HepG2 (cell line): Measurements from ENCODE around the gene SNCA. TPM values are rescaled to one million over a fixed set of nuclear protein-coding genes. Genes with fewer than 3 reads are reported as not detected.
A peak's percentile ranks its signal among the peaks of the same experiment; 100 is the strongest.

Experiments
- ATAC-seq: fragments of 200-7000 bp; cut with Tn5 transposase; 3 replicates; pipeline ENCODE4 v1.9.1; 2020; ENCODE audit warnings: mild to moderate bottlenecking, moderate library complexity
- BruUV-seq: library from RNA; stranded (reverse); fragments of 400-500 nt; replicated peaks from 2 replicates; lab custom pipeline; 2021; lab: Mats Ljungman, UMichigan
- CTCF ChIA-PET: fragments of 300-600 bp; formaldehyde crosslinking; extraction: SDS; loops from one replicate; lab custom pipeline; 2021; ENCODE audit warnings: low total read pairs, inconsistent platforms, low intra/inter-chr PET ratio; lab: Yijun Ruan, JAX
- POLR2A ChIA-PET: fragments of 350-600 bp; sonication (Branson Sonifier 250); formaldehyde crosslinking; loops from one replicate; lab custom pipeline; 2020; ENCODE audit warnings: antibody characterized with exemption, inconsistent platforms; lab: Yijun Ruan, JAX
- DNase-seq: peaks from one replicate; pipeline ENCODE4 v3.0.0-alpha.2; 2015; ENCODE audit warnings: low spot score
- FAIRE-seq: peaks from 3 replicates; lab custom pipeline; 2011; peaks lifted over from hg19 to GRCh38; lab: Jason Lieb, UNC
- H2AFZ ChIP-seq: one replicate; pipeline ENCODE4 v1.6.1; 2011; ENCODE audit warnings: low read length, inconsistent platforms
- H3K27ac ChIP-seq: fragments of 300-600 bp; 3 replicates; pipeline ENCODE4 v1.8.0; 2011; ENCODE audit warnings: mixed run types, mild to moderate bottlenecking, mixed read lengths, low read length, inconsistent platforms; ENCODE audit not compliant: insufficient read depth; ENCODE audit errors: extremely low read length
- H3K27me3 ChIP-seq, 2 experiments: fragments of 200-600 bp in 1 of 2; 2 replicates in 1 of 2; 3 replicates in 1 of 2; pipeline versions ENCODE4 v1.6.0 to v1.8.0; 2011; ENCODE audit warnings: low read length in 2 of 2, mild to moderate bottlenecking in 2 of 2, moderate library complexity in 2 of 2, inconsistent platforms in 1 of 2; ENCODE audit not compliant: insufficient read depth in 2 of 2, control insufficient read depth in 1 of 2
- H3K36me3 ChIP-seq, 2 experiments: fragments of 200-600 bp in 1 of 2; replicated peaks in 1 of 2; 2 replicates in 1 of 2; 3 replicates in 1 of 2; pipeline versions ENCODE4 v1.5.1 to v1.8.0; 2011; ENCODE audit warnings: low read length in 2 of 2, inconsistent platforms in 1 of 2; ENCODE audit not compliant: insufficient read depth in 2 of 2, control insufficient read depth in 1 of 2
- H3K4me1 ChIP-seq: 2 replicates; pipeline ENCODE4 v1.5.1; 2012; ENCODE audit warnings: low read length, inconsistent platforms; ENCODE audit not compliant: insufficient read depth
- H3K4me2 ChIP-seq: 2 replicates; pipeline ENCODE4 v1.6.0; 2011; ENCODE audit warnings: low read depth, low read length, inconsistent platforms
- H3K4me3 ChIP-seq, 3 experiments: fragments of 200-600 bp in 1 of 3; sonication (generic), shearing (Covaris generic) in 1 of 3; replicated peaks in 1 of 3; 2 replicates each; pipeline ENCODE4 v1.5.1; 2011 to 2016; ENCODE audit warnings: low read length in 3 of 3, inconsistent platforms in 2 of 3, low read depth in 2 of 3, mild to moderate bottlenecking in 2 of 3, control low read depth in 1 of 3, mixed read lengths in 1 of 3; ENCODE audit not compliant: insufficient read depth in 1 of 3
- H3K79me2 ChIP-seq: one replicate; pipeline ENCODE4 v1.6.1; 2011; ENCODE audit warnings: low read length, inconsistent platforms; ENCODE audit not compliant: insufficient read depth
- H3K9ac ChIP-seq: 2 replicates; pipeline ENCODE4 v1.6.0; 2011; ENCODE audit warnings: mild to moderate bottlenecking, low read depth, low read length, inconsistent platforms; ENCODE audit not compliant: insufficient read depth
- H3K9me3 ChIP-seq: 2 replicates; pipeline ENCODE4 v1.5.1; 2012; ENCODE audit warnings: mild to moderate bottlenecking, low read length
- H4K20me1 ChIP-seq: 2 replicates; pipeline ENCODE4 v1.6.0; 2011; ENCODE audit warnings: inconsistent platforms, mild to moderate bottlenecking, low read length, moderate library complexity; ENCODE audit not compliant: insufficient read depth
- CEBPB ChIP-seq: IDR thresholded peaks from 2 replicates; pipeline ENCODE4 v1.6.1; 2011; ENCODE audit warnings: low read depth, low read length, improper control_type of control experiment, borderline replicate concordance
- MAFK ChIP-seq, 2 experiments: IDR thresholded peaks in 1 of 2; conservative IDR thresholded peaks in 1 of 2; 2 replicates each; pipeline ENCODE4 v1.6.1; 2011; ENCODE audit warnings: improper control_type of control experiment in 2 of 2, low read length in 2 of 2
- MXD4 ChIP-seq: IDR thresholded peaks from 2 replicates; pipeline ENCODE4 v1.6.1; 2016; ENCODE audit warnings: mild to moderate bottlenecking, missing biosample characterization, missing genetic modification reagents
- ZMAT3 ChIP-seq: sonication (generic); formaldehyde crosslinking; conservative IDR thresholded peaks from 2 replicates; pipeline ENCODE4 v1.7.0; 2021; ENCODE audit warnings: missing genetic modification reagents
- ZNF136 ChIP-seq: sonication (generic); formaldehyde crosslinking; IDR thresholded peaks from 2 replicates; pipeline ENCODE4 v1.8.1; 2022; ENCODE audit warnings: low read depth, mild to moderate bottlenecking, moderate library complexity, missing genetic modification reagents
- ZNF703 ChIP-seq: sonication (generic); formaldehyde crosslinking; IDR thresholded peaks from 2 replicates; pipeline ENCODE4 v1.5.1; 2020; ENCODE audit warnings: missing genetic modification reagents, mild to moderate bottlenecking, moderate library complexity, borderline replicate concordance
- WGBS: methylation state at CpG from one replicate; pipeline ENCODE4 v1.1.6; 2017; ENCODE audit warnings: low lambda C conversion rate; 5-methylcytosine and 5-hydroxymethylcytosine counted together
- in situ Hi-C: cut with HindIII; loops from 2 replicates; pipeline ENCODE4 v1.10.0; 2017; ENCODE audit warnings: low pct_unique_long_range_greater_than_20kb; ENCODE audit not compliant: extremely low pct_ligation_motif_present
- intact Hi-C: fragments of 100-400 bp; cut with micrococcal nuclease; formaldehyde crosslinking; loops from one replicate; pipeline ENCODE4 v1.10.0; 2022; ENCODE audit not compliant: unreplicated experiment
- polyA plus RNA-seq, 8 experiments: library from polyadenylated mRNA; depleted of rRNA in 3 of 8; stranded (reverse) in 7 of 8; unstranded in 1 of 8; fragments of >200 nt; fragmentation: Illumina TruSeq in 4 of 8; extraction: Trizol in 4 of 8; gene quantifications; 2 replicates each; pipeline versions ENCODE4 v1.2.1 to v1.2.3, GENCODE V29; 2011 to 2016; ENCODE audit warnings: low read depth in 4 of 8, missing spikeins in 1 of 8, mixed read lengths in 1 of 8; ENCODE audit not compliant: insufficient read depth in 1 of 8
- total RNA-seq, 5 experiments: library from RNA; depleted of rRNA; stranded (reverse); fragments of >200 nt; fragmentation: Illumina TruSeq; extraction: Trizol; gene quantifications; 2 replicates each; pipeline ENCODE4 v1.2.3, GENCODE V29; 2016; ENCODE audit warnings: low read depth in 1 of 5
- TF ChIP-seq, protein P1 (sequence below): sonication (generic); formaldehyde crosslinking; IDR thresholded peaks from 2 replicates; pipeline ENCODE4 v1.4.0; 2020; ENCODE audit warnings: missing genetic modification reagents

The SNCA gene
- total and polyA plus RNA-seq, 2 of the 13 experiments (the other 11 are each of a cell fraction or from before 2014, with no cell fraction given): not detected

DNA sequence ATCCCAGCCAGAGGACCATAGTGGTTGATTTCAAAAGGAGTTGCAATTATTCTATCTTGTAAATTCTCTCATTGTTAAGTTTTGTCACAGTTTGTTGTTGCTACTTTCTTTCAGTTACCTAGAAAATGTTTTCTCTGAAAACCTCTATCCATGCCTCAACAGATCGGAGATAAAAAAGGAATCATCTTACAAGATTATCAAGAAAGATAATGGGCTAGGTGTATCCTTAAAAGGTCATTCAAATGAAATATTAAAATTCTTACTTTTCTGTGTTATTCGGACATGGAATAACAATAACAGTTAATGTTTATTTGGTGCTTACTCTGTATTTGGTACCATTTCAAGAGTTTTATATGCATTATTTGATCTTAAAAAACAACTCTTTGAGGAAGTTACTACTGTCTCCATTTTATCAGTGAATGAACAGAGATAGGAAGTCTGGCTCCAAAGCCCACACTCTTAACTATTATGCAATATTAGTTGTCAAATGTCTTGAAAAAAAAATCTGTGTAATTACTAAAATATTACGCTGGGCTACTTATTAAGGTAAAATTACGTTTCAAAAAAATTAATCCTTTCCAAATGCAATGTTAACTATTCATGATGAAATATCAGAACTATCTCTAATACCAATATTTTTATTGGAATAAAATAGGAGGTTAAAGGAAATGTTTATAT is 97.5 kb downstream of the SNCA start:
- H3K36me3 ChIP-seq: no peaks in the 10 kb centered on the region
- ChIA-PET POLR2A (no interaction called here), CTCF (no interaction called here)
- H3K27ac ChIP-seq: no peak overlapping the region
- no peaks in the 10 kb centered on the region for H4K20me1 ChIP-seq
- BruUV-seq: no TSS peak
- FAIRE-seq: no peak
- TF ChIP-seq, protein P1, sequence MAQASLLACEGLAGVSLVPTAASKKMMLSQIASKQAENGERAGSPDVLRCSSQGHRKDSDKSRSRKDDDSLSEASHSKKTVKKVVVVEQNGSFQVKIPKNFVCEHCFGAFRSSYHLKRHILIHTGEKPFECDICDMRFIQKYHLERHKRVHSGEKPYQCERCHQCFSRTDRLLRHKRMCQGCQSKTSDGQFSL (CRISPR knock-in tag): no peak
- TF ChIP-seq CEBPB: peak; percentile 36; the same call in 1 of the 2 replicates
- no peak overlapping the region for H3K4me2 ChIP-seq
- H3K4me1 ChIP-seq: no peaks in the 10 kb centered on the region
- no peak overlapping the region for H2AFZ ChIP-seq
- H3K9ac ChIP-seq: no peak overlapping the region
- intact Hi-C loops: no loop called here
- WGBS: 12% methylated on average over 4 of the region's 4 CpGs
- H3K9me3 ChIP-seq: no peaks in the 10 kb centered on the region
- no peak for DNase-seq
- no peak for ATAC-seq
- no peaks in the 10 kb centered on the region for H3K79me2 ChIP-seq
- in situ Hi-C loops: no loop called here
- no peaks in the 10 kb centered on the region for H3K27me3 ChIP-seq
- H3K4me3 ChIP-seq: no peak overlapping the region

GRCh38 chr4:89737888-89738287 is 99.1 kb downstream of the SNCA start:
- Histone ChIP-seq H3K27ac (no peak overlapping the region), H3K4me2 (no peak overlapping the region), H2AFZ (no peak overlapping the region), H3K4me1 (no peaks in the 10 kb centered on the region), H3K9ac (no peak overlapping the region), H3K27me3 (no peaks in the 10 kb centered on the region), H3K4me3 (no peak overlapping the region), H3K9me3 (no peaks in the 10 kb centered on the region), H3K79me2 (no peaks in the 10 kb centered on the region), H3K36me3 (no peaks in the 10 kb centered on the region), H4K20me1 (no peaks in the 10 kb centered on the region)
- no peak for FAIRE-seq
- TF ChIP-seq ZMAT3 (CRISPR knock-in tag) (no peak), ZNF136 (CRISPR knock-in tag) (no peak), MXD4 (CRISPR knock-in tag) (no peak), MAFK (conservative IDR thresholded peaks at IDR 0.05 in 1 of 2, IDR thresholded peaks at IDR 0.05 in 1 of 2; ENCODE audit: low read length in 2 of 2) (peak; percentile 3 to 11; a peak in 1 of 4 replicates), ZNF703 (CRISPR knock-in tag) (no peak)
- in situ Hi-C loops: no loop called here
- BruUV-seq: no TSS peak
- intact Hi-C loops: no loop called here
- 18% methylated on average over 2 of the region's 2 CpGs for WGBS
- no peak for ATAC-seq
- ChIA-PET POLR2A (no interaction called here), CTCF (no interaction called here)
- DNase-seq: no peak
